ENCODE data around the gene NPTN. TPM values are rescaled to one million over a fixed set of nuclear protein-coding genes. Genes with fewer than 3 reads are reported as not detected.

The NPTN gene
- total RNA-seq, 2 donors from 2014 or later: 186 to 225 TPM

DNA sequence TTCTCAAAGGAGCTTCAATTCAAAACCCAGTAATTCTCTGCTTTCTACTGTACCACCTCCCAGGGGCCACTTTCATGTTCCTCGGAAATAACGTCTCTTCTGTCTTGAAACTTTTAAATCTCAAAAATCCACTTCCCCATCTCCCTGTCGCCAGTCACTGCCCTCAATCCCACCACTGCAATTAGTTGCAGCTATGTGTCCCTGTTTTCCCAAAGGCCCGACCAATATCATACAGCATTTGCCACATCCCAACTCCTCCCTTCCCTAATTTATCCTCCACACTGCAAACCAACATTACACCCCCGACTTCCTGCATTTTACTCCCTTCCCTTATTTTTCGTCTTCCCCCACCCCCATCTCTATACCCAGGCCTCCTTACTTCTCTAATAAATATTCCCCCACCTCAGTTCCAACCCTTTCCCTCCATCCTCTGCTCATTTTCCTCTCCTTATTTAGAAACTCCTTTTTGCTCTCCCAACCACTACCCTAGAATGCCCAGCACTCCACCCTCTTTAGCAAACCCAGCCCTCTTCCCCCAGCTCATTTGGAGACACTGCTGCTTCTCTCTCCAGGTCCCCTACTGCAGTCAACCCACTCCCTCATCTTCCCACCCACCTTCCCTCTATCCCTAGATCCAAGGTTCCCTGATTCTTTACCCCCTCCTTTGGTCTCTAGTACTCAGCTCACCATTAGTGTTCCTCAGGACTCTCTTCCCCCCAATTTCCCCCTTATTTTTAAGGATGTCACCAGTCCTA lies 1.1 kb downstream of the NPTN start:
- Histone ChIP-seq H3K9me3 (no peaks in the 10 kb centered on the region), H3K36me3 (no peaks in the 10 kb centered on the region), H3K27ac (peak overlapping the region; percentile 95 to 97), H3K27me3 (no peaks in the 10 kb centered on the region), H3K4me1 (peaks cover 0 to 49% of the 10 kb centered on the region in 2 donors), H3K4me3 (peak overlapping the region; percentile 86 to 98)
- TF ChIP-seq, protein P1, sequence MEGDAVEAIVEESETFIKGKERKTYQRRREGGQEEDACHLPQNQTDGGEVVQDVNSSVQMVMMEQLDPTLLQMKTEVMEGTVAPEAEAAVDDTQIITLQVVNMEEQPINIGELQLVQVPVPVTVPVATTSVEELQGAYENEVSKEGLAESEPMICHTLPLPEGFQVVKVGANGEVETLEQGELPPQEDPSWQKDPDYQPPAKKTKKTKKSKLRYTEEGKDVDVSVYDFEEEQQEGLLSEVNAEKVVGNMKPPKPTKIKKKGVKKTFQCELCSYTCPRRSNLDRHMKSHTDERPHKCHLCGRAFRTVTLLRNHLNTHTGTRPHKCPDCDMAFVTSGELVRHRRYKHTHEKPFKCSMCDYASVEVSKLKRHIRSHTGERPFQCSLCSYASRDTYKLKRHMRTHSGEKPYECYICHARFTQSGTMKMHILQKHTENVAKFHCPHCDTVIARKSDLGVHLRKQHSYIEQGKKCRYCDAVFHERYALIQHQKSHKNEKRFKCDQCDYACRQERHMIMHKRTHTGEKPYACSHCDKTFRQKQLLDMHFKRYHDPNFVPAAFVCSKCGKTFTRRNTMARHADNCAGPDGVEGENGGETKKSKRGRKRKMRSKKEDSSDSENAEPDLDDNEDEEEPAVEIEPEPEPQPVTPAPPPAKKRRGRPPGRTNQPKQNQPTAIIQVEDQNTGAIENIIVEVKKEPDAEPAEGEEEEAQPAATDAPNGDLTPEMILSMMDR (IDR thresholded peaks at IDR 0.05): no peak
- peak; percentile 64 for DNase-seq (ENCODE audit: low spot score)

DNA sequence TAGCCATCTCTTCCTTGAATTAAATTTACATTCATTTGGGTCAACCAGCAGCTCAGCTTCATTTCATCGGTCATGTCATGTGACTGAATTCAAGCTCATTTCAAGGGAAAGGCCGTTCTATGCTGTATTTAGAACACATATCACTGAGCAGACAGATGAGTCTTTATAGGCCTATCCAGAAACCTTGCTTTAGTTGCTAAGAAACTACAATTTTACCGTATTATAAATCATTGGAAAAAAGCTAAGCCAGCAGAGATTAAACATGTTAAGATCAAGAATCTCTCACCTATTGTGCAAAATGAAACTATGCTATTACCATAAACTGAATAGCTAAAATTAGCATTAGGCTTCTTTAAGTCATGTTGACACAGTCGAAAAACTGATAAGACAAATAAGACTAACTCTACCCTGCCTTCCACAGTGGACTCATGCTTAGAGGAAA lies 2.2 kb downstream of the NPTN start:
- no peaks in the 10 kb centered on the region for H3K27me3 ChIP-seq
- TF ChIP-seq, protein P1 (IDR thresholded peaks at IDR 0.05): no peak
- peak overlapping the region; percentile 86 to 98 for H3K4me3 ChIP-seq
- no peak for DNase-seq (ENCODE audit: low spot score)
- no peaks in the 10 kb centered on the region for H3K9me3 ChIP-seq
- peaks cover 0 to 58% of the 10 kb centered on the region in 2 donors for H3K4me1 ChIP-seq
- H3K27ac ChIP-seq: peak overlapping the region; percentile 95 to 97
- no peaks in the 10 kb centered on the region for H3K36me3 ChIP-seq

DNA sequence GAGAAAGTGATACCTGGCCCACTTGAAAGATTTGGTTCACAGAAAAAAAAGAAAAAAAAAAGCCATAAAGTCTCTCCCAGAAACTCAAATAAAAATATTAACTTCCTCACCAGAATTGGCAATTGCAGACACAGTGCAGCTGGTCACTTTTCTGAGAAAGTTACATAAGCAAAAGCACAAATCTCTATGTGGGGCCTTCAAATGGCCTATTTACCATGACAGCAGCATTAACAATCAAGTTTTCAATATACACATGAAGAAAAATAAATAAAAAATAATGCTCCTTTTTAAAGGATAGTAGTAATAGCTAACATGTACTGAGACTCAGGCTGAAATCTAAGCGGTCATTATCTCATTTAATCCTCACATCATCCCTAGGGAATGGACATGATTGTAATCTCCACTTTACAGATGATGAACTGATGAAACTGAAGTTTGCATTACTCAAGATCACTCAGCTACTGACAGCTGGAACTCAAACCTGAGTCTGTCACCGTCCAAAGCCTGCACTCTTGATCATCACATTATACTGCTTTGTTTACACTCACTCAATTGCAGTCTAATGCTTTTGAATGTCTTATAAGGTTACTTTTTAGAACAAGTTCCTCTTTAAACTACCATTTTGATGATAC lies 3.3 kb downstream of the NPTN start:
- Histone ChIP-seq H3K4me1 (peaks cover 0 to 66% of the 10 kb centered on the region in 2 donors), H3K36me3 (no peaks in the 10 kb centered on the region), H3K4me3 (no peak overlapping the region), H3K9me3 (no peaks in the 10 kb centered on the region), H3K27ac (peak overlapping the region; percentile 95 to 97), H3K27me3 (no peaks in the 10 kb centered on the region)
- no peak for DNase-seq (ENCODE audit: low spot score)
- TF ChIP-seq, protein P1 (IDR thresholded peaks at IDR 0.05): no peak

DNA sequence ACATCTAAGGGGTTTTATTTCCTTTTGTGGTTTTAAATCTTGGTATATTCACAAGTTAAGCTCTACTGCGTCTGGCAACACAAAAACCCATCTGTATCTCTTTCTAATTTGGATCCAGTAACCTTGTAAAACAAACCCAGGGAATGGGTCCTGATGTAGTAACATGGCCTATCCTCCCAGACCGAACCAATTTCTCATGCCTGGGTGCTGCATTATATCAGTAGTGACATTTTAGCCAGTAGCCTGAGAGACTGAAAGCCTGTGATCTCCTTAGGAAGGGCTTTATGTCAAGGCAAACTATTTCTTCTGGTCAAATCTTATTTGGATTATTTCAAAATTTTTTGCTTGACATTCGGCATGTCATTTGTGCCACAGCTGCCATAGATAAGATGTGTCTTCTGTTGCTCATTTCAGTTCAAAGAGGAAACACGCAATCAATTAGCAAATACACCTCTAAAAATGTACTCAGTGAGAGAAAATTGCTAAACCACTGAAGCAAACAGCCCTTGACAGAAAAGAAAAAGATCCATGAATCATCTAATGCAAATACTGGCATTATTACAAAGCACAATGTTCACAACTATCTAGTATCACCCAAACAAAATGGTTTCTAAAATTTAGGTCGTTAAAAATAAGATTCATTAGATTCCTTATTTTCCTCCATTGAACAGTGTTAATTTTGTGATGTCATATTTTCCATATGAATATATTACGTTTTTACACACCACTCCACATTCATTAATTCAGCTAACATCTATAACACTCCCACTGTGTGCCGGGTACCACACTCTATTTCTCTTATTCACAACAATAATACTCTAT lies 4.0 kb downstream of the NPTN start:
- Histone ChIP-seq H3K27me3 (no peaks in the 10 kb centered on the region), H3K9me3 (no peaks in the 10 kb centered on the region), H3K4me3 (no peak overlapping the region), H3K36me3 (no peaks in the 10 kb centered on the region), H3K4me1 (peaks cover 0 to 69% of the 10 kb centered on the region in 2 donors), H3K27ac (peak overlapping the region; percentile 28 to 35)
- no peak for DNase-seq (ENCODE audit: low spot score)
- TF ChIP-seq, protein P1 (IDR thresholded peaks at IDR 0.05): no peak

DNA sequence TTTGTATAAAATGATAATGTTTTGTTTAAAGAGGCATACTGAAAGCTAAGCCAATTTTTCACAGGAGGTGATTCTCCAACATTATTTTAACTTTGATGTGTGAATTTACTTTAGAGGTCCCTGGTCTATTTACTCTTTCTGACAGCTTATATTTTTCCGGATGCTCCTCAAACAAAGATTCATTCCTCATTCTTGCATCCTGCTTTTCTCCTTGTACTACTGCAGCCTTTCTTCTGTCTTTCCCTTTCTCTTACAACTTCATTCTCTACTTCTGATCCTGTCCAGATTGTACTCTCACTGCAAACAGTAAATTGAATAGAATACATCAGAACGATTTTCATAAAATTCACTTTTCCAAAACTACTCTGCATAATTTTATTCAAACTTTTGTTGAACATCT lies 5.1 kb downstream of the NPTN start:
- H3K36me3 ChIP-seq: no peaks in the 10 kb centered on the region
- no peak for DNase-seq (ENCODE audit: low spot score)
- H3K27me3 ChIP-seq: no peaks in the 10 kb centered on the region
- no peak overlapping the region for H3K27ac ChIP-seq
- no peaks in the 10 kb centered on the region for H3K9me3 ChIP-seq
- peaks cover 0 to 68% of the 10 kb centered on the region in 2 donors for H3K4me1 ChIP-seq
- H3K4me3 ChIP-seq: no peak overlapping the region
- TF ChIP-seq, protein P1 (IDR thresholded peaks at IDR 0.05): no peak
